Testis (tissue), 2 donors: ENCODE measurements around the gene ZBED1.

Experiments
- POLR2A ChIP-seq: fragments of 450-650 bp; IDR thresholded peaks from one replicate; pipeline ENCODE4 v1.6.1; 2017; ENCODE audit warnings: antibody characterized with exemption, mild to moderate bottlenecking, moderate library complexity
- TF ChIP-seq, protein P1 (sequence below), 3 experiments: fragments of 450-650 bp in 2 of 3; fragments of 200-600 bp in 1 of 3; sonication (generic) in 1 of 3; IDR thresholded peaks; one replicate each; pipeline ENCODE4 v1.5.1; 2016 to 2019; ENCODE audit warnings: antibody characterized with exemption in 3 of 3, mild to moderate bottlenecking in 2 of 3, moderate library complexity in 1 of 3

DNA sequence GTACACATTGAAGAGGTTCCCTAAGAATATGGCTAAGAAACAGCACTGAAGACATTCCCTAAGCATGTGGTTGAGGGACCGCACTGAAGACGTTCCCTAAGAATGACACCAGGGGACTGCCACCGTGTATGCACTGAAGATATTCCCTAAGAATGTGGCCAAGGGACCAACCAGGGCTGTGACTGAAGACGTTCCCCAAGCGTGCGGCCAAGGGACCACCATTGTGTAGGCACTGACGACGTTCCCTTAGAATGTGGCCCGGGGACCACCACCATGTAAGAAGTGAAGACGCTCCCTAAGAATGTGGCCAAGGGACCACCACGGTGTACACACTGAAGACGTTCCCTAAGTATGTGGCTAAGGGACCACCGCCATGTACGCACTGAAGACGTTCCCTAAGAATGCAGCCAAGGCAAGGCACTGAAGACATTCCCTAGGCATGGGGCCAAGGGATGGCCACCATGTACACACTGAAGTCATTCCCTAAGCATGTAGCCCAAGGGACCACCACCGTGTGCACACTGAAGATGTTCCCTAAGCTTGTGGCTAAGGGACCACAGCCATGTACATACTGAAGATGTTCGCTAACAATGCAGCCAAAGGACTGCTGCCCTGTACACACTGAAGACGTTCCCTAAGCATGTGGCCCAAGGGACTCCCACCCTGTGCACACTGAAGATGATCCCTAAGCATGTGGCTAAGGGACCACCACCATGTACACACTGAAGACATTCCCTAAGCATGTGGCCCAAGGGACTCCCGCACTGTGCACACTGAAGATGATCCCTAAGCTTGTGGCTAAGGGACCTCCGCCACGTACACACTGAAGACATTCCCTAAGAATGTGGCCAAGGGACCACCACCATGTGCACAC, 22.0 kb downstream of the ZBED1 start:
- TF ChIP-seq, protein P1, sequence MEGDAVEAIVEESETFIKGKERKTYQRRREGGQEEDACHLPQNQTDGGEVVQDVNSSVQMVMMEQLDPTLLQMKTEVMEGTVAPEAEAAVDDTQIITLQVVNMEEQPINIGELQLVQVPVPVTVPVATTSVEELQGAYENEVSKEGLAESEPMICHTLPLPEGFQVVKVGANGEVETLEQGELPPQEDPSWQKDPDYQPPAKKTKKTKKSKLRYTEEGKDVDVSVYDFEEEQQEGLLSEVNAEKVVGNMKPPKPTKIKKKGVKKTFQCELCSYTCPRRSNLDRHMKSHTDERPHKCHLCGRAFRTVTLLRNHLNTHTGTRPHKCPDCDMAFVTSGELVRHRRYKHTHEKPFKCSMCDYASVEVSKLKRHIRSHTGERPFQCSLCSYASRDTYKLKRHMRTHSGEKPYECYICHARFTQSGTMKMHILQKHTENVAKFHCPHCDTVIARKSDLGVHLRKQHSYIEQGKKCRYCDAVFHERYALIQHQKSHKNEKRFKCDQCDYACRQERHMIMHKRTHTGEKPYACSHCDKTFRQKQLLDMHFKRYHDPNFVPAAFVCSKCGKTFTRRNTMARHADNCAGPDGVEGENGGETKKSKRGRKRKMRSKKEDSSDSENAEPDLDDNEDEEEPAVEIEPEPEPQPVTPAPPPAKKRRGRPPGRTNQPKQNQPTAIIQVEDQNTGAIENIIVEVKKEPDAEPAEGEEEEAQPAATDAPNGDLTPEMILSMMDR (IDR thresholded peaks at IDR 0.05): no peak
- TF ChIP-seq POLR2A: no peak
